GM23248 (cell line): ENCODE measurements around the gene TMEM229B. TPM values are rescaled to one million over a fixed set of nuclear protein-coding genes. Genes with fewer than 3 reads are reported as not detected.

ENCODE experiments used
- DNase-seq: peaks from one replicate; pipeline ENCODE4 v3.0.0-alpha.2; 2015
- H2AFZ ChIP-seq: fragments of 200-600 bp; sonication (generic); 2 replicates; pipeline ENCODE4 v1.6.1; 2016; ENCODE audit warnings: antibody characterized with exemption
- H3F3A ChIP-seq: fragments of 200-600 bp; sonication (generic); 2 replicates; pipeline ENCODE4 v1.6.1; 2016; ENCODE audit warnings: mild to moderate bottlenecking, antibody characterized with exemption, mixed run types; ENCODE audit not compliant: insufficient read depth
- H3K27ac ChIP-seq: fragments of 200-600 bp; sonication (generic); 2 replicates; pipeline ENCODE4 v1.5.1; 2016; ENCODE audit warnings: mild to moderate bottlenecking
- H3K27me3 ChIP-seq: fragments of 200-600 bp; sonication (generic); replicated peaks from 2 replicates; pipeline ENCODE4 v1.6.1; 2016; ENCODE audit warnings: mild to moderate bottlenecking; ENCODE audit not compliant: insufficient read depth
- H3K36me3 ChIP-seq: fragments of 200-600 bp; sonication (generic); 2 replicates; pipeline ENCODE4 v1.6.1; 2016; ENCODE audit warnings: low read depth, mild to moderate bottlenecking
- H3K4me1 ChIP-seq: fragments of 200-600 bp; sonication (generic); 2 replicates; pipeline ENCODE4 v1.6.1; 2016; ENCODE audit warnings: mild to moderate bottlenecking; ENCODE audit not compliant: insufficient read depth
- H3K4me2 ChIP-seq: fragments of 200-600 bp; sonication (generic); one replicate; pipeline ENCODE4 v1.6.1; 2016; ENCODE audit warnings: mild to moderate bottlenecking; ENCODE audit not compliant: unreplicated experiment
- H3K4me3 ChIP-seq: fragments of 200-600 bp; sonication (generic); 2 replicates; pipeline ENCODE4 v1.5.1; 2016; ENCODE audit warnings: mild to moderate bottlenecking
- H3K79me2 ChIP-seq: fragments of 200-600 bp; sonication (generic); 2 replicates; pipeline ENCODE4 v1.6.1; 2016; ENCODE audit warnings: mild to moderate bottlenecking; ENCODE audit not compliant: insufficient read depth
- H3K9ac ChIP-seq: fragments of 200-600 bp; sonication (generic); 2 replicates; pipeline ENCODE4 v1.6.1; 2016; ENCODE audit warnings: mild to moderate bottlenecking
- H3K9me2 ChIP-seq: fragments of 200-600 bp; sonication (generic); 2 replicates; pipeline ENCODE4 v1.6.1; 2016; ENCODE audit warnings: mixed run types, mild to moderate bottlenecking, moderate library complexity; ENCODE audit not compliant: insufficient read depth
- H3K9me3 ChIP-seq: fragments of 200-600 bp; sonication (generic); one replicate; pipeline ENCODE4 v1.6.1; 2017; ENCODE audit warnings: low read depth
- H4K20me1 ChIP-seq: fragments of 200-600 bp; sonication (generic); 2 replicates; pipeline ENCODE4 v1.6.0; 2016; ENCODE audit not compliant: insufficient read depth
- EZH2 ChIP-seq: fragments of 200-600 bp; sonication (generic); IDR thresholded peaks from 2 replicates; pipeline ENCODE4 v1.6.1; 2018; ENCODE audit warnings: antibody characterized with exemption, mild to moderate bottlenecking; ENCODE audit not compliant: insufficient read depth, poor library complexity, severe bottlenecking
- EZH2phosphoT487 ChIP-seq: fragments of 200-600 bp; sonication (generic); IDR thresholded peaks from 2 replicates; pipeline ENCODE4 v1.6.1; 2018; ENCODE audit warnings: antibody characterized with exemption, moderate library complexity, mild to moderate bottlenecking, low read depth; ENCODE audit not compliant: insufficient read depth
- whole genome bisulfite sequencing, 2 experiments: methylation state at CpG; one replicate each; pipeline ENCODE4 v1.1.6; 2015 to 2017; ENCODE audit warnings: low lambda C conversion rate in 2 of 2, low coverage in 1 of 2; ENCODE audit errors: missing lambda C conversion rate in 2 of 2; 5-methylcytosine and 5-hydroxymethylcytosine counted together
- in situ Hi-C: fragments of 300-500 bp; cut with MboI; formaldehyde crosslinking; loops from 2 replicates; pipeline ENCODE4 v1.15.0; 2020
- polyA plus RNA-seq: library from polyadenylated mRNA; unstranded; fragments of >200 nt; fragmentation: Nextera tagmentation; extraction: Ambion mirVana; gene quantifications from 2 replicates; pipeline ENCODE4 v1.2.1, GENCODE V29; 2016
- total RNA-seq: library from RNA; depleted of rRNA; stranded (reverse); fragments of >200 nt; shearing (Covaris generic); gene quantifications from 2 replicates; pipeline ENCODE4 v1.2.3, GENCODE V29; 2014

The TMEM229B gene
- total and polyA plus RNA-seq, 2 experiments from 2014 or later, result 0.43 to 0.65 TPM

DNA sequence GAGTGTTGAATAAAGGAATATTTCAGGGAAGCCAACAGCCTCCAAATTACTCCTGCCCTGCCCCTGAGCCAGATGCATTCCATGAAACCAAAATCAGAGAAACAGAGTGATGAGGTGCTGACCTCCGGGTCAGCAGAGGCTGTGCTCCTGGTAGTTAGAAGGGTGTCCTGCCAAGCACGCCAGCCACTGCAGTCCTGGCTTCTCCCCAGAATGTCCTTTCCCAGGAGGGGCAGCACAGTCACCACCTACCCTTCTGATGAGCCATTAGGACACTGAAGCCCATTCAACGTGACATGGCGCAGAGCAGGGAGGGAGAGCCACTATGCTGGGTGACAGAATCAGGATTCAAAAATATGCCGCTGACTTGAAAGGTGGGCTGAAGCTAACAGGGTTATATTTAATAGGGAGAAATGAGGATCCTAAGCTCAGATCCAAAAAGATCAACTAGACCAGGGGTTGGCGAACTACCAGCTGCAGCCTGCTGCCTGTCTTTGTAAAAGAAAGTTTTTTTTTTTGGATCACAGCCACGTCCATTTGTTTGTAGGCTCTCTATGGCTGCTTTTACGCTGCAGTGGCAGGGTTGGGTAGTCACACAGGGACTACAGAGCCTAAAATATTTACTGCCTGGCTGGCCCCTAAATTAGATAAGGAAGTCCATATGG, 42.0 kb downstream of the TMEM229B start:
- no peak for TF ChIP-seq EZH2
- no peak for TF ChIP-seq EZH2phosphoT487
- H3K9me3 ChIP-seq, result no peaks in the 10 kb centered on the region
- no peak overlapping the region for H2AFZ ChIP-seq
- no peak overlapping the region for H3K27ac ChIP-seq
- DNase-seq, result no peak
- in situ Hi-C loops, result no loop called here
- 55 to 63% methylated on average over 8 of the region's 8 CpGs for WGBS, 2 experiments
- no peaks in the 10 kb centered on the region for H3K79me2 ChIP-seq
- H3K9ac ChIP-seq, result no peak overlapping the region
- H3K36me3 ChIP-seq, result no peaks in the 10 kb centered on the region
- H3K4me3 ChIP-seq, result no peak overlapping the region
- no peaks in the 10 kb centered on the region for H3K9me2 ChIP-seq
- no peaks in the 10 kb centered on the region for H3F3A ChIP-seq
- no peak overlapping the region for H3K4me2 ChIP-seq
- H3K4me1 ChIP-seq, result peaks cover 10% of the 10 kb centered on the region
- H4K20me1 ChIP-seq, result no peaks in the 10 kb centered on the region
- peaks cover 4% of the 10 kb centered on the region; the same call in 1 of the 2 replicates for H3K27me3 ChIP-seq

DNA sequence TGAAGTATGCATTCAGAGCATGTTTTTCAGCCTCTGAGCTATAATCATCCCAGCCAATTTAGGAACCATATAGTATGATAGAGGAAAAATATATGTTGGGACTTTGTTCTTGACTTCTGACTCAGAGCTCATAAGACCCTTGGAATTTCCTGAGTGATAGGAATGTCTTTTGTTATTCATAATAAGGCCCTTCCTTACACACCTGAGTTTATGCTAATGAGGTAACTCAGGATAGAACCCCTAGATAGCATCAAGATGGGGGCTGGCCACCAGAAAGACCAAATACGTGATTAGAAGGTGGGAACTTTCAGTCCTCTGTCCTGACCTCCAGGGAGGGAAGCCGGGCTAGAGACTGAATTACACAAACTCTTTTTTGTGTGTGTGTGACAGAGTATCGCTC, 44.1 kb downstream of the TMEM229B start:
- TF ChIP-seq EZH2phosphoT487, result no peak
- no peak for TF ChIP-seq EZH2
- Histone ChIP-seq H3K9me2 (no peaks in the 10 kb centered on the region), H3F3A (no peaks in the 10 kb centered on the region), H3K27ac (no peak overlapping the region), H3K4me2 (no peak overlapping the region), H4K20me1 (no peaks in the 10 kb centered on the region), H3K27me3 (peaks cover 4% of the 10 kb centered on the region; the same call in 1 of the 2 replicates), H3K79me2 (no peaks in the 10 kb centered on the region), H3K4me1 (peaks cover 10% of the 10 kb centered on the region), H3K36me3 (no peaks in the 10 kb centered on the region), H3K9me3 (no peaks in the 10 kb centered on the region), H2AFZ (no peak overlapping the region), H3K4me3 (no peak overlapping the region), H3K9ac (no peak overlapping the region)
- DNase-seq, result no peak
- WGBS, 2 experiments, result 71 to 72% methylated on average over 3 of the region's 3 CpGs
- in situ Hi-C loops, result no loop called here

GRCh38 chr14:67442139-67442906, 46.2 kb downstream of the TMEM229B start:
- in situ Hi-C loops, result no loop called here
- Histone ChIP-seq H3K79me2 (no peaks in the 10 kb centered on the region), H3K4me3 (no peak overlapping the region), H3K27me3 (peaks cover 11% of the 10 kb centered on the region; the same call in 1 of the 2 replicates), H3K9me2 (no peaks in the 10 kb centered on the region), H3K36me3 (no peaks in the 10 kb centered on the region), H3K4me1 (peaks cover 10% of the 10 kb centered on the region), H3K27ac (no peak overlapping the region), H3F3A (no peaks in the 10 kb centered on the region), H3K9ac (no peak overlapping the region), H2AFZ (no peak overlapping the region), H4K20me1 (no peaks in the 10 kb centered on the region), H3K9me3 (no peaks in the 10 kb centered on the region), H3K4me2 (no peak overlapping the region)
- no peak for TF ChIP-seq EZH2
- TF ChIP-seq EZH2phosphoT487, result no peak
- no peak for DNase-seq
- WGBS, 2 experiments, result 60 to 61% methylated on average over 8 of the region's 8 CpGs

DNA sequence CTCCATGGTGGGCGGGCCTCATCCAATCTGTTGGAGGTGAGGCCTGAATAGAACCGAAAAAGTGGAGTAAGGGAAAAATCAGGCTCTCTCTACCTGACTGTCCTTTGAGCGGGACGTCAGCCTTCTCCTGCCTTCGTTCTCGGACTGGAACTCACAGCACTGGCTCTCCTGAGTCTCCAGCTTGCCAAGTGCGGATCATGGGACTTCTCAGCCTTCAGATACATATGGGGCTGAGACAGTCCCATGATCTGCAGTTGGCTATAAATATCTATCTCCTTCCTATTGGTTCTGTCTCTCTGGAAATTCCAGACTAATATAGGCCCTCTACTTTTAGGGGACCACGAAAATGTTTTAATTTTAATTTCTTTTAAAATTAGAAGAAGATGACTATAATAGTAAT, 46.8 kb downstream of the TMEM229B start:
- H3K27me3 ChIP-seq, result peaks cover 11% of the 10 kb centered on the region; the same call in 1 of the 2 replicates
- no peaks in the 10 kb centered on the region for H3K9me2 ChIP-seq
- no peak overlapping the region for H2AFZ ChIP-seq
- no peak overlapping the region for H3K4me2 ChIP-seq
- DNase-seq, result no peak
- H3K79me2 ChIP-seq, result no peaks in the 10 kb centered on the region
- no peak overlapping the region for H3K27ac ChIP-seq
- H3K36me3 ChIP-seq, result no peaks in the 10 kb centered on the region
- no peak overlapping the region for H3K4me3 ChIP-seq
- H4K20me1 ChIP-seq, result no peaks in the 10 kb centered on the region
- 60 to 62% methylated on average over 8 of the region's 8 CpGs for WGBS, 2 experiments
- H3K9me3 ChIP-seq, result no peaks in the 10 kb centered on the region
- no peaks in the 10 kb centered on the region for H3F3A ChIP-seq
- H3K4me1 ChIP-seq, result peaks cover 10% of the 10 kb centered on the region
- TF ChIP-seq EZH2phosphoT487 (no peak), EZH2 (no peak)
- in situ Hi-C loops, result no loop called here
- no peak overlapping the region for H3K9ac ChIP-seq
